Epithelial cell of proximal tubule (primary cell): Measurements from ENCODE around the gene ADSS1. TPM values are rescaled to one million over a fixed set of nuclear protein-coding genes. Genes with fewer than 3 reads are reported as not detected.
A peak's percentile ranks its signal among the peaks of the same experiment; 100 is the strongest.

ENCODE experiments used
- DNase-seq: peaks from one replicate; pipeline ENCODE4 v3.0.0-alpha.2; 2011; ENCODE audit warnings: low read depth
- H3K4me3 ChIP-seq: 2 replicates; pipeline ENCODE4 v1.5.1; 2011; ENCODE audit warnings: low read depth, mild to moderate bottlenecking, low read length
- CTCF ChIP-seq: conservative IDR thresholded peaks from 2 replicates; pipeline ENCODE4 v1.5.1; 2012; ENCODE audit warnings: low read depth, mild to moderate bottlenecking, low read length
- total RNA-seq: library from RNA; depleted of rRNA; stranded (reverse); fragments of >200 nt; gene quantifications from 2 replicates; pipeline ENCODE4 v1.2.3, GENCODE V29; 2015

ADSS1 gene
- total RNA-seq, 1 donor from 2014 or later: 2.3 TPM

DNA sequence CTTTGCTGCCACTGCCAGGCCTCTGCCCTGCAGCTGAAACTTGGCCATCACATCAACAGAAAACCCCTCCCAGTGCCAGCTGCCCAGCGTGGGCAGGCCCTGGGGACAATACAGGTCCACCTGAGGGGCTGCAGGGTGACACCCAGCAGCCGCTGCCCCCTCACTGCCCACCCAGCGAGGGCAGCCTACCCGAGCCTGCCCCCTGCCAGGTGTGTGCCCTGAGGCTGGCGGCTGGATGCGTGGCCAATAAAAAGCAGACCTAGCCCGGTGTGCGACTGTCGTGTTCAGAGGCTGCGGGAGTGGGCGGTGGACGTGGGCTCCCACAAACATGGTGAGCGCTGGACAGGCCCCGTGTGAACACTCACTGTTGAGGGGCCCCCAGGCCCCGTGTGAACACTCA is 4.7 kb upstream of the ADSS1 start:
- no peak overlapping the region for H3K4me3 ChIP-seq
- TF ChIP-seq CTCF: no peak
- DNase-seq: no peak

GRCh38 chr14:104721505-104722431 is 2.3 kb upstream of the ADSS1 start:
- no peak for TF ChIP-seq CTCF
- DNase-seq: no peak
- H3K4me3 ChIP-seq: no peak overlapping the region

DNA sequence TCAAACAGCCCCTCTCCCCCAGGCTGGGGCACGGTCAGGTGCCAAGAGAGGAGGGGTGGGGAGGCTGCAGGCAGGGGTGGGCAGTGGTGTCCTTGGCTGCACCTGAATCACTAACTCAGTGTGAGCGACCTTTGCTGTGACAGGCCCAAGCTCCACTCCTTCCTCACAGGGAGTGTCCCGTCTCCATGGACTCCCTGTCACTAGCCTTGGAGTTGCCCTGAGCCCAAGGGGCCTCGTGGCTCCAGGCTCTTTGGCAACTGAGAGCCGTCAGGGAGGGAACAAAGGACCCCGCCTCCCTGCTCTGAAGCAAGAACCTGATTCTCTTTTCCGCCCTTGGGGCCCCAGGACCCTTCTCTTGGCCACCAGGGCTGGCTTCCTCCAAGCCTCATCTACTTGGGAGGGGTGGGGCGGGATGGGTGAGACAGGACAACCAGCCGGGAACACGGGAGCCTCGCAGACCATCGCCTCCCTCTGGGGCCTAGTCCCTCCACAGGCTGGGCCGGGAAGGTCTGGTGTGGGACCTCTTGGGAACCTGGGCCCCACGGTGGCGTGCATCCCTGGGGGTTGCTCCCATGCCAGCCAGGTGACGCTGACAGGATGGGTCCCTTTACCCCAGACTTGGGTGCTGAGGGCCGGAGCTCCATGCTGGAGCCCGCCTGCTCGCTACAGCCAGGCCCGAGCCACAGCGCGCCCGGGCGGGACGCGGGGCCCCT is 935 bp upstream of the ADSS1 start:
- no peak for DNase-seq
- peak overlapping the region; percentile 65 for H3K4me3 ChIP-seq
- no peak for TF ChIP-seq CTCF

- no peak for TF ChIP-seq CTCF
- DNase-seq: no peak
- H3K4me3 ChIP-seq: peak overlapping the region; percentile 65
These were observed 465 bp downstream of the ADSS1 start for GRCh38 chr14:104724407-104724980.

- no peak for DNase-seq
- H3K4me3 ChIP-seq: peak overlapping the region; percentile 65
- TF ChIP-seq CTCF: peak; percentile 48
These were observed 1.1 kb downstream of the ADSS1 start for GRCh38 chr14:104724981-104725771.

DNA sequence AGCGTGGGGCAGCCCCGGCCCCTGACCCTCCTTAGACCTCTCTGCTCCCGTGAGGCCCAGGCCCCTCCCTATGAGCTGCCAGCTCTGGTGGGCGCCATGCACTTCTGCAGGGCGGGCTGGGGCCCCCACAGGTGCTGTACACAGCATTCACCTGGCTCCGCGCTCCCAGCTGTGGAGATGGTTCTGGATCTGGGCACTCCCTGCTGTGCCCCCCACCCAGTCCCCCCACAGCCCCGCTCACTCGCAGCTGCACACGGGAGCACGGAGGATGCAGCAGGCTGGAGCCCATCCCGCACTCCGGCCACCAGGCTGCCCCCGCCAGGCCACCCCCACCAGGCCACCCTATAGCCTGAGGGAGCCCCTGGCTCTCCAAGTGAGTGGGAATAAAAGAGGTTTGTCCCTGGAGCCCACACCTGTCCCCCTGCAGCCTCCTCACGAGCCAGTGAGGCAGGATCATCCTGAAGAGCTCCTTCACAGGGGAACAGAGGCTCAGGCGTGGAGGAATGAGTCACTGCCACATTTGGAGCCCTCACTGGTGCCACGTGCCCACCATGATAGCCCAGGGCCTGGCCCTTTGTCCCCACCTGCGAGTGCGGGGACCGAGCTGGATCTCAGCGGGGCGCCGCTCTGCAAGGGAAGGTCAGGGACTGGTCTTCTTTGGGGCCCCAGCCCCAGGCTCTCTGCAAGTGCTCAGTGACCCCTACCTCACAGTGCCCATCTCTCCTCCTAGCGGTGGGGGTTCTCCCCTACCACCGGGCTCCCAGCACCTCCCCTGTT is 1.9 kb downstream of the ADSS1 start:
- TF ChIP-seq CTCF: no peak
- DNase-seq: no peak
- H3K4me3 ChIP-seq: no peak overlapping the region
